ENCODE results near the gene SETD1B. TPM values are rescaled to one million over a fixed set of nuclear protein-coding genes. Genes with fewer than 3 reads are reported as not detected.

Gene SETD1B
- total and polyA plus RNA-seq, 2 experiments from 2014 or later = 2.5 to 3.8 TPM

DNA sequence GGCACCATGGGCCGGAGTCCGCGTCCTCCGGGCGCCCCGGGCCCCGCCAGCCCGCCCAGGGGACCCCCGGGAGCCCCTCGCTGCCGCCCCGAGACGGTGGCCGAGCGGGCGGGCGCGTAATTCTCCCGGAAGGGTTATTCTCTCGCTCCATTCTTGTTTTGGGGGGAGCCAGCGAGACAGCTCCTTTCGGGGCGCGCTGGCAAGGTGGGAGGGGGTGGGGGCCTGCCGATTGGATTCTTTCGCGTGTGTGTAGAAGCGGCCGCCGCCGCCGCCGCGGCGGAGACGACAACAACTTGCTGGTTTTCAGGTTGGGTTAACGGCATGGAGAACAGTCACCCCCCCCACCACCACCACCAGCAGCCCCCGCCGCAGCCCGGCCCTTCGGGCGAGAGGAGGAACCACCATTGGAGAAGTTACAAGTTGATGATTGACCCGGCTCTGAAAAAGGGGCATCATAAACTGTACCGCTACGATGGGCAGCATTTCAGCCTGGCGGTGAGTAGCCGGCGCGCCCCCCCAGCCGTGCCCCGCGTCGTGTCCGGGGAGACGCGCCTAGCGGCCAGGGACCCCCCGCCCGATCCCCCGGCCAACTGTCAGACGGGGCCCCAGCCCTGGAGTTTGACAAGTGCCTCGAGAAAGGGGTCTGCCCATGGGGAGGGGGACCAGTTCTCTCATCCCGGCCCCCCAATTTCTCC lies 755 bp downstream of the SETD1B start:
- peak; percentile 67 for DNase-seq (ENCODE audit: low spot score)

DNA sequence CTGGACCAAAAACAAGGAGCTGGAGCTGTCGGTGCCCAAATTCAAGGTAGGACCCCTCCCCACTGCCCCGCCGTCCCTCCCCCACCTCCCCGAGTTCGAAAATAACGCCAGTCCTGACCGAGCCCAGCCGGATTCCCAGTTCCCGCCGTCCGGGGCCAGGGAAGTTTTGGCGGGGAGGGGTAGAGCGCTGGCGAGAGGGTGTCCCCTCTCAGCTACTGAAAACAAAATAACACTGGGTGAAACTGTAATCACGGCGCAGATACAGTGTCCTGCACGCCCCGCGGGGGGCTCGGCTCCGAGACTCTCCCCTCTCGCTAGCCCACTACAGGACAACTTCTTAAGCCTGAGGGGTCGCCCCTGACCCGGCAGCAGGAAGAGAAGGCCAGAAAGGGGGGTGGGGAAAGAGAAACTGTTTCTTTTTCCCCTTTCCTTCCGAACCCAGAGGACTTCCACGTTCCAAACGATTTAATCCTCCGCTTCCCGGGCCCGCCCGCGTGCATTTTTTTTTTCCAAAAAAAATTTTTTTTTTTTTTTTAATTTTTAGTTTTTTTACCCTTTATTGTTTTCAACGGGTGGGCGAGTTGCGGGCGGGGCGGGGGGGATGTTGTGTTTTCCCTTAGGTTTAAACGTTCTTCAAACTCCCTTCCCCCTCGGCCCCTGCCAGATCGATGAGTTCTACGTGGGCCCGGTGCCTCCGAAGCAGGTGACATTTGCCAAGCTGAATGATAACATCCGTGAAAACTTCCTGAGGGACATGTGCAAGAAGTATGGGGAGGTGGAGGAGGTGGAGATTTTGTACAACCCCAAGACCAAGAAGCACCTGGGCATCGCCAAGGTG lies 1.6 kb downstream of the SETD1B start:
- DNase-seq (ENCODE audit: low spot score) = no peak
- H3K79me2 ChIP-seq = peaks cover 80% of the 10 kb centered on the region
- TF ChIP-seq EZH2phosphoT487 (IDR thresholded peaks at IDR 0.05; ENCODE audit: low read depth, severe bottlenecking, unreplicated experiment) (no peak), CTCF (IDR thresholded peaks at IDR 0.05; ENCODE audit: poor library complexity) (no peak), EZH2 (IDR thresholded peaks at IDR 0.05; ENCODE audit: borderline replicate concordance) (no peak)
- H3K9me2 ChIP-seq (replicated peaks; ENCODE audit: insufficient read depth) = no peaks in the 10 kb centered on the region
- peak overlapping the region; percentile 76 for H3K4me3 ChIP-seq
- no peaks in the 10 kb centered on the region for H3K27me3 ChIP-seq
- H3K9me3 ChIP-seq (ENCODE audit: low read depth) = no peaks in the 10 kb centered on the region
- H2AFZ ChIP-seq = no peak overlapping the region
- peak overlapping the region; percentile 97 for H3K4me2 ChIP-seq
- H3K4me1 ChIP-seq (ENCODE audit: insufficient read depth) = peaks cover 21% of the 10 kb centered on the region
- WGBS (ENCODE audit: low lambda C conversion rate, missing lambda C conversion rate) = 2% methylated on average over 38 of the region's 45 CpGs
- peaks cover 10% of the 10 kb centered on the region for H4K20me1 ChIP-seq (ENCODE audit: insufficient read depth, poor library complexity, severe bottlenecking)
- H3K27ac ChIP-seq = peak overlapping the region; percentile 100
- no peaks in the 10 kb centered on the region for H3K36me3 ChIP-seq (replicated peaks; ENCODE audit: insufficient read depth, low read depth)

More for the DNA sequence above, 755 bp downstream of the SETD1B start:
- Histone ChIP-seq H3K27ac (peak overlapping the region; percentile 100), H3K4me1 (ENCODE audit: insufficient read depth) (peaks cover 21% of the 10 kb centered on the region), H2AFZ (peak overlapping the region; percentile 15), H3K4me3 (peak overlapping the region; percentile 76), H3K36me3 (replicated peaks; ENCODE audit: insufficient read depth, low read depth) (no peaks in the 10 kb centered on the region), H3K9me2 (replicated peaks; ENCODE audit: insufficient read depth) (no peaks in the 10 kb centered on the region), H3K9me3 (ENCODE audit: low read depth) (no peaks in the 10 kb centered on the region), H3K79me2 (peaks cover 76% of the 10 kb centered on the region), H3K27me3 (no peaks in the 10 kb centered on the region), H4K20me1 (ENCODE audit: insufficient read depth, poor library complexity, severe bottlenecking) (peaks cover 8% of the 10 kb centered on the region), H3K4me2 (peak overlapping the region; percentile 97)
- no peak for TF ChIP-seq EZH2 (IDR thresholded peaks at IDR 0.05; ENCODE audit: borderline replicate concordance)
- no peak for TF ChIP-seq CTCF (IDR thresholded peaks at IDR 0.05; ENCODE audit: poor library complexity)
- no peak for TF ChIP-seq EZH2phosphoT487 (IDR thresholded peaks at IDR 0.05; ENCODE audit: low read depth, severe bottlenecking, unreplicated experiment)
- WGBS (ENCODE audit: low lambda C conversion rate, missing lambda C conversion rate) = 0% methylated on average over 2 of the region's 63 CpGs

DNA sequence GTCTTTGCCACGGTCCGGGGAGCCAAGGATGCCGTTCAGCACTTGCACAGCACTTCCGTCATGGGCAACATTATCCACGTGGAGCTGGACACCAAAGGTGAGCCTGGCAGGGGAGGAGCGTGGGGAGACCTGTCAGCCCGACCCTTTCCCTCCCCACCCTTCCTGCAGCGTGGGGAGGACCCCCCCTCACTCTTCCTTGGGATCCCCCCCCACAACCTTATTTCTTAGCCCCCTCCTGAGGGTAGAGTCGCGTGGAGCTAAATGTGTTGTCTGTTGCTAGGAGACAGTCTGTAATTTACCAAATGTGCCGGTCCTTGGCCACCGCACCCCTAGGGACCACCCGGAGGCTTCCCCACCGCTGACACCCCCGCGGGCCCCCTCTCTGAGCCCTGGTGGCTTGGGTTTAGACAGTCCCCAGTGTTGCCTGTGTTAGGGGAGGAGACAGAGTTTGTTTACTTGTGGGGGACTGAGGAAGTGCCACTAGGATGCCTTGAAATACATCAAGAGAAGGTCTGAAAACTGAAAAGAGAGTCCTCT lies 2.3 kb downstream of the SETD1B start:
- Histone ChIP-seq H4K20me1 (ENCODE audit: insufficient read depth, poor library complexity, severe bottlenecking) (peaks cover 17% of the 10 kb centered on the region), H3K9me3 (ENCODE audit: low read depth) (no peaks in the 10 kb centered on the region), H3K4me2 (peak overlapping the region; percentile 97), H3K4me3 (peak overlapping the region; percentile 76), H3K27me3 (no peaks in the 10 kb centered on the region), H3K27ac (peak overlapping the region; percentile 37), H3K4me1 (ENCODE audit: insufficient read depth) (peaks cover 26% of the 10 kb centered on the region), H3K36me3 (replicated peaks; ENCODE audit: insufficient read depth, low read depth) (no peaks in the 10 kb centered on the region), H2AFZ (no peak overlapping the region), H3K79me2 (peaks cover 83% of the 10 kb centered on the region), H3K9me2 (replicated peaks; ENCODE audit: insufficient read depth) (no peaks in the 10 kb centered on the region)
- WGBS (ENCODE audit: low lambda C conversion rate, missing lambda C conversion rate) = 13% methylated on average over 16 of the region's 16 CpGs
- TF ChIP-seq EZH2 (IDR thresholded peaks at IDR 0.05; ENCODE audit: borderline replicate concordance) = no peak
- no peak for DNase-seq (ENCODE audit: low spot score)
